ENCODE results near the gene PCDHGA10.
"Not testable (repeated sequence)": the region's sequence is repeated elsewhere in the genome, so short reads cannot be mapped to it uniquely, and the experiment has no call there.

PCDHGA10 gene

GRCh38 chr5:141412854-141413539, at the start of gene PCDHGA10:
Gene PCDHGA10, plus strand, starts transcription at chr5:141412987. Its CDS starts 189 bp downstream, at chr5:141413176.
- Mint-ChIP-seq H3K27ac (no peak within 1 kb of the TSS), H3K27me3 (ENCODE audit: low read depth) (peaks cover 55% of the 10 kb centered on the region), H3K36me3 (ENCODE audit: low read depth) (peaks cover 8% of the 10 kb centered on the region), H3K4me3 (peak within 1 kb of the TSS; percentile 82), H3K9me3 (peaks cover 17% of the 10 kb centered on the region), H3K4me1 (ENCODE audit: low read depth) (peaks cover 15% of the 10 kb centered on the region)
- peak; percentile 42 for DNase-seq (ENCODE audit: low spot score)

- H3K27ac Mint-ChIP-seq = no peak within 1 kb of the TSS
- no peak within 1 kb of the TSS for H3K4me3 Mint-ChIP-seq
- peaks cover 42% of the 10 kb centered on the region for H3K9me3 Mint-ChIP-seq
- no peak for DNase-seq (ENCODE audit: low spot score)
- peaks cover 7% of the 10 kb centered on the region for H3K36me3 Mint-ChIP-seq (ENCODE audit: low read depth)
- peaks cover 53% of the 10 kb centered on the region for H3K27me3 Mint-ChIP-seq (ENCODE audit: low read depth)
- peaks cover 2% of the 10 kb centered on the region for H3K4me1 Mint-ChIP-seq (ENCODE audit: low read depth)
Measured at GRCh38 chr5:141363952-141364660, 48.7 kb upstream of the PCDHGA10 start, which contains the start of gene PCDHGA5. Gene PCDHGA5, plus strand, starts transcription at chr5:141364162. Its CDS starts 169 bp downstream, at chr5:141364331.

- peaks cover 31% of the 10 kb centered on the region for H3K9me3 Mint-ChIP-seq
- peaks cover 2% of the 10 kb centered on the region for H3K4me1 Mint-ChIP-seq (ENCODE audit: low read depth)
- no peak overlapping the region for H3K27ac Mint-ChIP-seq
- no peak overlapping the region for H3K4me3 Mint-ChIP-seq
- peaks cover 50% of the 10 kb centered on the region for H3K27me3 Mint-ChIP-seq (ENCODE audit: low read depth)
- no peak for DNase-seq (ENCODE audit: low spot score)
- peaks cover 5% of the 10 kb centered on the region for H3K36me3 Mint-ChIP-seq (ENCODE audit: low read depth)
Measured at GRCh38 chr5:141366016-141366896, 46.5 kb upstream of the PCDHGA10 start.

GRCh38 chr5:141369994-141370848, 42.6 kb upstream of the PCDHGA10 start, which contains the start of gene PCDHGB3:
Gene PCDHGB3, plus strand, starts transcription at chr5:141370242. Its CDS starts 153 bp downstream, at chr5:141370395.
- no peak within 1 kb of the TSS for H3K27ac Mint-ChIP-seq
- H3K27me3 Mint-ChIP-seq (ENCODE audit: low read depth) = peaks cover 25% of the 10 kb centered on the region
- no peak for DNase-seq (ENCODE audit: low spot score)

GRCh38 chr5:141371572-141372475, 41.0 kb upstream of the PCDHGA10 start:
- Mint-ChIP-seq H3K4me3 (no peak overlapping the region), H3K27me3 (ENCODE audit: low read depth) (peaks cover 14% of the 10 kb centered on the region), H3K36me3 (ENCODE audit: low read depth) (peaks cover 1% of the 10 kb centered on the region), H3K27ac (no peak overlapping the region), H3K9me3 (peaks cover 34% of the 10 kb centered on the region), H3K4me1 (ENCODE audit: low read depth) (peaks cover 2% of the 10 kb centered on the region)
- no peak for DNase-seq (ENCODE audit: low spot score)

More at GRCh38 chr5:141369994-141370848, 42.6 kb upstream of the PCDHGA10 start, which contains the start of gene PCDHGB3:
- peaks cover 34% of the 10 kb centered on the region for H3K9me3 Mint-ChIP-seq
- H3K4me3 Mint-ChIP-seq = peak within 1 kb of the TSS; percentile 83
- peaks cover 1% of the 10 kb centered on the region for H3K36me3 Mint-ChIP-seq (ENCODE audit: low read depth)
- H3K4me1 Mint-ChIP-seq (ENCODE audit: low read depth) = peaks cover 2% of the 10 kb centered on the region

- H3K27ac Mint-ChIP-seq = no peak within 1 kb of the TSS
- H3K4me1 Mint-ChIP-seq (ENCODE audit: low read depth) = peaks cover 2% of the 10 kb centered on the region
- no peak for DNase-seq (ENCODE audit: low spot score)
- no peak within 1 kb of the TSS for H3K4me3 Mint-ChIP-seq
- H3K36me3 Mint-ChIP-seq (ENCODE audit: low read depth) = peaks cover 1% of the 10 kb centered on the region
- peaks cover 12% of the 10 kb centered on the region for H3K27me3 Mint-ChIP-seq (ENCODE audit: low read depth)
- peaks cover 34% of the 10 kb centered on the region for H3K9me3 Mint-ChIP-seq
Measured at GRCh38 chr5:141373673-141374317, 39.0 kb upstream of the PCDHGA10 start, which contains the start of gene PCDHGA6. Gene PCDHGA6, plus strand, starts transcription at chr5:141373891. Its CDS starts 193 bp downstream, at chr5:141374084.

GRCh38 chr5:141374627-141375026, 38.2 kb upstream of the PCDHGA10 start:
- Mint-ChIP-seq H3K9me3 (peaks cover 34% of the 10 kb centered on the region), H3K27ac (no peak overlapping the region)

GRCh38 chr5:141375444-141376155, 37.2 kb upstream of the PCDHGA10 start:
- H3K27ac Mint-ChIP-seq; H3K4me1 Mint-ChIP-seq (ENCODE audit: low read depth); H3K27me3 Mint-ChIP-seq (ENCODE audit: low read depth); DNase-seq (ENCODE audit: low spot score); H3K4me3 Mint-ChIP-seq; H3K36me3 Mint-ChIP-seq (ENCODE audit: low read depth): not testable (repeated sequence)
- peaks cover 34% of the 10 kb centered on the region for H3K9me3 Mint-ChIP-seq

More at GRCh38 chr5:141374627-141375026, 38.2 kb upstream of the PCDHGA10 start:
- Mint-ChIP-seq H3K27me3 (ENCODE audit: low read depth) (peaks cover 12% of the 10 kb centered on the region), H3K36me3 (ENCODE audit: low read depth) (peaks cover 1% of the 10 kb centered on the region), H3K4me3 (no peak overlapping the region), H3K4me1 (ENCODE audit: low read depth) (peaks cover 2% of the 10 kb centered on the region)
- no peak for DNase-seq (ENCODE audit: low spot score)

GRCh38 chr5:141382469-141383294, 30.1 kb upstream of the PCDHGA10 start, which contains the start of gene PCDHGA7:
Gene PCDHGA7, plus strand, starts transcription at chr5:141382742. Its CDS starts 158 bp downstream, at chr5:141382900.
- DNase-seq (ENCODE audit: low spot score) = no peak
- peaks cover 26% of the 10 kb centered on the region for H3K27me3 Mint-ChIP-seq (ENCODE audit: low read depth)
- no peak within 1 kb of the TSS for H3K27ac Mint-ChIP-seq
- H3K9me3 Mint-ChIP-seq = peaks cover 18% of the 10 kb centered on the region
- H3K4me1 Mint-ChIP-seq (ENCODE audit: low read depth) = no peaks in the 10 kb centered on the region
- no peaks in the 10 kb centered on the region for H3K36me3 Mint-ChIP-seq (ENCODE audit: low read depth)
- H3K4me3 Mint-ChIP-seq = peak within 1 kb of the TSS; percentile 79

GRCh38 chr5:141383345-141383744, 29.4 kb upstream of the PCDHGA10 start:
- H3K4me3 Mint-ChIP-seq = peak overlapping the region; percentile 79
- no peak overlapping the region for H3K27ac Mint-ChIP-seq
- no peak for DNase-seq (ENCODE audit: low spot score)
- peaks cover 26% of the 10 kb centered on the region for H3K27me3 Mint-ChIP-seq (ENCODE audit: low read depth)
- H3K4me1 Mint-ChIP-seq (ENCODE audit: low read depth) = no peaks in the 10 kb centered on the region
- H3K36me3 Mint-ChIP-seq (ENCODE audit: low read depth) = no peaks in the 10 kb centered on the region
- peaks cover 20% of the 10 kb centered on the region for H3K9me3 Mint-ChIP-seq
